BLaER1 (cell line): ENCODE measurements around the gene TM7SF2.

ENCODE experiments used
- H3K27ac ChIP-seq: shearing (Covaris generic); formaldehyde crosslinking; 2 replicates; pipeline ENCODE4 v1.8.1; 2022
- H3K27me3 ChIP-seq: shearing (Covaris generic); formaldehyde crosslinking; 2 replicates; pipeline ENCODE4 v1.8.1; 2022
- H3K36me3 ChIP-seq: shearing (Covaris generic); formaldehyde crosslinking; 2 replicates; pipeline ENCODE4 v1.8.1; 2022
- H3K4me1 ChIP-seq: shearing (Covaris generic); formaldehyde crosslinking; 2 replicates; pipeline ENCODE4 v1.8.1; 2022
- H3K4me2 ChIP-seq: shearing (Covaris generic); formaldehyde crosslinking; 2 replicates; pipeline ENCODE4 v1.8.1; 2022
- H3K4me3 ChIP-seq: shearing (Covaris generic); formaldehyde crosslinking; 2 replicates; pipeline ENCODE4 v1.8.1; 2022
- H3K9ac ChIP-seq: shearing (Covaris generic); formaldehyde crosslinking; 2 replicates; pipeline ENCODE4 v1.8.1; 2022
- H3K9me3 ChIP-seq: shearing (Covaris generic); formaldehyde crosslinking; 2 replicates; pipeline ENCODE4 v1.8.1; 2022
- H4K20me1 ChIP-seq: shearing (Covaris generic); formaldehyde crosslinking; 2 replicates; pipeline ENCODE4 v1.8.1; 2022
- Cebpa-rat ChIP-seq: shearing (Covaris generic); IDR thresholded peaks from 2 replicates; pipeline ENCODE4 v1.8.1; 2022

TM7SF2 gene

DNA sequence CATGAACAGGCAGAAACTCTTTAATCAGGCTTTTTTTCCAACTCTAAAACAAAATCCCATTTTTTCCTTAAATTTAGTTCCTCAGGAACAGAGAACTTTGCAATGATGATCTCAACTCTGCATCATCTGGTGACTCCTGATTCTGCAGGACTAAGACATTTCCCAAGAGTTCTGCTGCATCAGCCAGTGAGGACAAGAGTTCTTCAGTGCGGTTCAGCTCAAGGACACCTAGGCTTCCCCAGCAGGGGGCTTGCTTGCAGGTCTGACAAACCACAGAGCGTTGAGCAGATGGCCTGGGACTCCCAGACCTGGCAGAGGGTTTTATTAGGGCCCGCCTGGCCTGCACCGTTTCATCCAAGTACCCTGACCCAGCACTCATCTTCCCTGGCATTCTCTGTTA, 34.2 kb upstream of the TM7SF2 start:
- Histone ChIP-seq H3K27me3 (no peaks in the 10 kb centered on the region), H3K4me3 (no peak overlapping the region), H3K4me1 (peaks cover 38% of the 10 kb centered on the region), H4K20me1 (peaks cover 30% of the 10 kb centered on the region; the same call in 1 of the 2 replicates), H3K9me3 (no peaks in the 10 kb centered on the region), H3K27ac (no peak overlapping the region), H3K4me2 (peak overlapping the region; percentile 49; the same call in 1 of the 2 replicates), H3K36me3 (peaks cover 66% of the 10 kb centered on the region), H3K9ac (no peak overlapping the region)
- no peak for TF ChIP-seq Cebpa-rat

DNA sequence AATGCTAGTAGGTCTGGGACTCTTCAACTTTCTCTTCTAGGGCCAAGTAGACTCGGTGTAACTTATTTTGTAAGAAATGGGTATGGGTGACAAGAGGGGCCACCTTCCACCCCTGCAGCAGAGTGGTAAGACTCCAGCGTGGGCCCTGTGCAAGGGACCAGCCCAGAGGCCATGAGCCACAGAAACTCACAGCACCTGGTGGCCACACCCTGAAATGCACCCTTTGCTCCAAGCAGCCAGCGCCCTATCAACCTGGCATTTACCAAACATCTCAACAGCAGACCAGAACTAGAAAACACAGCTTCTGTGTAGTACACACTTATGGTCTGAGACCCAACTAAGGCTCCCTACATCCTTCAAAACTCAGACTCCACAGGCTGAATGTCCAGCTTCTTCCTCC, 33.5 kb upstream of the TM7SF2 start:
- H3K27me3 ChIP-seq: no peaks in the 10 kb centered on the region
- H3K4me1 ChIP-seq: peaks cover 45% of the 10 kb centered on the region
- H3K27ac ChIP-seq: peak overlapping the region; percentile 40
- H3K9ac ChIP-seq: peak overlapping the region; percentile 52
- TF ChIP-seq Cebpa-rat: no peak
- H4K20me1 ChIP-seq: peaks cover 30% of the 10 kb centered on the region; the same call in 1 of the 2 replicates
- no peaks in the 10 kb centered on the region for H3K9me3 ChIP-seq
- peaks cover 66% of the 10 kb centered on the region for H3K36me3 ChIP-seq
- H3K4me2 ChIP-seq: peak overlapping the region; percentile 49
- no peak overlapping the region for H3K4me3 ChIP-seq

DNA sequence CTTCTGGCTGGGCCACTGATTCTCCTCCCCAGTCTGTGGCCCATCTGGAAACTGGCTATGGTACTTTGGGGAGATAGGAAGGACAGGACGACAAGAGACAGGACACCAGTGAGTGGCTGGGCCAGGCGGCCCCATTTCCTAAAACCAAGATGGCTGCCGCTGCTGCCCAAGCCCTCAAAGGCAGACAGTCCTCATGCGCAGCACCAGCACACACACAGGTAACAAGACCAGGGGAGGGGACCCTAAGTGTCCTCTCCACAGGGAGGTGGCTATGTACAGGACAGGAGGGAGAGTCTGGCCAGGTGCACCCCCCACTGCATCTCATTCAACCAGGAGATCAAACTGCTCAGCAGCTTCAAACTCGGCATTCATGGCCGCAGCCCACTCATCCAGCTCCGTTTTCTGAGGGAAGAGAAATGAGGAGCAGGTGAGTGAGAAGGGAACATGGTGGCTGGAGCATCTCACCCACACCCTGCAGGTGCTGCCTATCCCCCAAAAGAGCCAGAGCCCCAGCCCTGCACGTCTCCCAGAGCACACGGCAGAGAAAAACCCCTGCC, 32.8 kb upstream of the TM7SF2 start:
- no peak for TF ChIP-seq Cebpa-rat
- H3K4me3 ChIP-seq: no peak overlapping the region
- H3K4me1 ChIP-seq: peaks cover 49% of the 10 kb centered on the region
- peaks cover 30% of the 10 kb centered on the region; the same call in 1 of the 2 replicates for H4K20me1 ChIP-seq
- peaks cover 66% of the 10 kb centered on the region for H3K36me3 ChIP-seq
- H3K4me2 ChIP-seq: peak overlapping the region; percentile 49
- H3K9me3 ChIP-seq: no peaks in the 10 kb centered on the region
- H3K27me3 ChIP-seq: no peaks in the 10 kb centered on the region
- H3K27ac ChIP-seq: peak overlapping the region; percentile 40
- H3K9ac ChIP-seq: peak overlapping the region; percentile 52

DNA sequence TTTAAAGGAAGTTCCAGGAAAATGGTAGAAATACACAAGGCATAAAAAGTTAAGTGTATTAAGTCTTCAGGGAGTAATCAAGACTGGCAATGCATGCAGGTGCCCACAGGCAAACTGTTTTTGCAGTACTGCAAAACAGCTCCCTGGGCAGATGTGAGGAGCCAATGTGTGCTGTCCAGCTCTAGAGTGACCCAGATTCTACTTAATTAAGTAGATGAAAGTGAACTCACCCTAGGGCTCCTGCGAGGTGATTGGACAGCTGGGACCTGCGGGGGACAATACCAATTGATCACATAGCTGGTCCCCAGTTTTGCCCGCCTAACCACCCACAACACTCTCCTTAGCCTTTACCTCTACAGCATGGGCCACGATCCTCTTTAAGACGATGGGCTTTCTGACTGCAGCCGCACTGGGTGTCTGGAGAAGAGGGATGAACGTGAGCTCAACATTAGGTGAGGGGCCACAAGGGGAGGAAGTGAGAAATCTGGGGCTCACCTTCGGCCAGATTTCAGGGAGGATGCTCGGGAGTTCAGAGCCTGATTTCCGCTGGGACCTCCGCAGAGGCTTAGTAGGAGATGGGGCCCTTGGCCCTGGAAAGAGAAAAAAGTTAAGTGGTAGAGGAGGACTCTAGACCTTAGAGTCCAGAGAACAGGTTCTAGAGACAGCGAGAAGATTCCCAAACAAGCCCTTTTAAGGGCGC, 28.4 kb upstream of the TM7SF2 start:
- Histone ChIP-seq H3K27ac (peak overlapping the region; percentile 86), H3K4me2 (peak overlapping the region; percentile 97), H3K36me3 (peaks cover 71% of the 10 kb centered on the region), H3K4me3 (peak overlapping the region; percentile 85), H3K9ac (peak overlapping the region; percentile 88), H3K4me1 (peaks cover 53% of the 10 kb centered on the region), H3K27me3 (no peaks in the 10 kb centered on the region), H3K9me3 (no peaks in the 10 kb centered on the region), H4K20me1 (peaks cover 14% of the 10 kb centered on the region; the same call in 1 of the 2 replicates)
- TF ChIP-seq Cebpa-rat: no peak

DNA sequence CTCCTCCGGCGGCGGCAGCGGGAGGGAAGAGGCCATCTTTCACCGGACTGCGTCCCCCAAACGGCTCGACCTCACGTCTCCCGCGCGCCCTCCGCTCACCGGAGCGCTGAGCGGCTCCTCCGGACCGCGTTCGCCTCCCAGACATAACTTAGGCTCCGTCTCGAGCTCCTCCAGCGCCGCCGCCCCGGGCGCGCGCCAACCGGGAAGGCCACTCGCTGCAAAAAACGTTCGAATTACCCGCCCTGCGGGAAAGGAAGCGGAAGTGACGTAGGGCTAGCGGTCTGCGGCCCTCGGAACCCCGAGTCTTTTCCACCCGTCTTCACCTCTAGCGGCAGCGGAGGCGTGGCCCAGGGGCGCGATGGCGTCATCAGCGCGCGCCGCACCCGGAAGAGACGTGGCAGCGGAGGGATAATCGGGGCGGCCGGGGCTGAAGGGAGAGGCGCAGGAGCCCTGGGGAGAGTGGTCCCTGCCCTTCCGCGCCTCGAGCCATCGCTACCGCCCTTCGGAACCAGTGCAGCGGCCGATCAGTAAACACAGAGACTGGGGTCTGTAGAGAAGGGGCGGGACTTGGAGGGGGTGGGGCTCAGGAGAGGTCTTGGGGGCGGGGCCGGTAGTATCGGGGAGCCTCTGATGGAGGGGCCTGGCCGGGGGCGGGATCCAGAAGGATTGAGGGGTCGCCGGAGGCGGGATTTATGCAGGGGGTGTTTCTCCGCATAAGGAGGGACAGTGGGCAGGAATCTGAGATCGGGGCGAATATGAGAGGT, 27.7 kb upstream of the TM7SF2 start, which contains the start of the genes CDCA5 and ZFPL1:
Gene CDCA5 (minus strand): TSS at position 207 of the 764 bp plus-strand sequence. CDS start 62 bp downstream, at position 145.
Gene ZFPL1 (plus strand): TSS at position 389 of the 764 bp plus-strand sequence. CDS start 477 bp downstream, outside the sequence.
- H3K27me3 ChIP-seq: no peaks in the 10 kb centered on the region
- TF ChIP-seq Cebpa-rat: no peak

DNA sequence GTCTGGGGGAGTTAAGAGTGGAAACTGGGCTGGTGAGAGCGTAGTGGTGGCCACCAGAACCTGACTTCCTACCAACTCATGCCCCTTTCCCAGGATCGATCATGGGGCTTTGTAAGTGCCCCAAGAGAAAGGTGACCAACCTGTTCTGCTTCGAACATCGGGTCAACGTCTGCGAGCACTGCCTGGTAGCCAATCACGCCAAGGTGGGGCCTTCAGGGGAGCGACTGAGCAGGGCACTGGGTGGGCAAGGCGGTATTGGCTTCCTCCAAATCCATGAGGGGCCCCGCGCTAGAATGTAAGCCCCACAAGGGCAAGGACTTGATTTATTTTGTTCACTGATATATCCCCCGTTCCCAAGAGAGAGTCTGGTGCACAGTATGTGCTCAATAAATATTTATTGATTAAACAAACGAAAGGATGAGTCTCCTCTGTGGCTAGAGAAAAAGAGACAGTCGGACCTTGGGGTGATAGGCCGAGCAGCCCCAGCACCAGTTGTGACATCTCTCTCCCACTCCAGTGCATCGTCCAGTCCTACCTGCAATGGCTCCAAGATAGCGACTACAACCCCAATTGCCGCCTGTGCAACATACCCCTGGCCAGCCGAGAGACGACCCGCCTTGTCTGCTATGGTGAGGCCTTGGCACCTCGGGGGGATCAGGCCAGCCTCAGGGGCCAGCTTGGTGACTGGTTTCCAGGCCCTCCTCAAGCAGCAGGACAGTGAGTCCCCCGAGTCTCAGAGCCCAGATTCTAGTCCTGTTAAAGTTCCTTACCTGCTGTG, 26.9 kb upstream of the TM7SF2 start:
- no peaks in the 10 kb centered on the region; the same call in 1 of the 2 replicates for H4K20me1 ChIP-seq
- peak overlapping the region; percentile 86 for H3K27ac ChIP-seq
- peaks cover 39% of the 10 kb centered on the region for H3K4me1 ChIP-seq
- no peaks in the 10 kb centered on the region for H3K27me3 ChIP-seq
- peaks cover 72% of the 10 kb centered on the region for H3K36me3 ChIP-seq
- TF ChIP-seq Cebpa-rat: no peak
- peak overlapping the region; percentile 85 for H3K4me3 ChIP-seq
- no peaks in the 10 kb centered on the region for H3K9me3 ChIP-seq
- H3K9ac ChIP-seq: peak overlapping the region; percentile 88
- peak overlapping the region; percentile 99 for H3K4me2 ChIP-seq

More for the DNA sequence above, 27.7 kb upstream of the TM7SF2 start, which contains the start of the genes CDCA5 and ZFPL1:
- Histone ChIP-seq H3K4me3 (peak within 1 kb of the TSS; percentile 85), H3K27ac (peak within 1 kb of the TSS; percentile 86), H3K9me3 (no peaks in the 10 kb centered on the region), H3K36me3 (peaks cover 72% of the 10 kb centered on the region), H3K9ac (peak within 1 kb of the TSS; percentile 88), H3K4me2 (peak within 1 kb of the TSS; percentile 99), H3K4me1 (peaks cover 45% of the 10 kb centered on the region), H4K20me1 (peaks cover 6% of the 10 kb centered on the region; the same call in 1 of the 2 replicates)

DNA sequence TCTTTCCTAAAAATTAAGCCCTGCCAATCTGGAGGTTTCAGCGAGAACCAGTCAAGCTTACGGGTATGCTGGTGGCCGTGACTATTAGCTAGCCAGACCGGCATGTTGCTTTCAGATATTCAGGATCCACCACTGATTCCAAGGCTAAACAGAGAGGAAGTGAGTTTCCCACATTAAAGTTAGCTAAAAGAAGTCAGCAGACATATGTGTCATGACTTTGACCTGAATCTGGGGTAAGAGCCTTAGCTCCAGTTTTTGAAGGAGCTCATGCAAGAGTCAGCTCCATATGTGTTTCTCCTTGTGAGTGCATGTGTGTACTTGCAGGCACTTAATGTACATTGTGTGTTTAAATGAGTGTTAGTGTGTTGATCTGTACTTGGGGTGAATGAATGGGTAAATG, 26.2 kb upstream of the TM7SF2 start:
- Histone ChIP-seq H3K36me3 (peaks cover 68% of the 10 kb centered on the region), H3K4me3 (no peak overlapping the region), H3K4me2 (peak overlapping the region; percentile 99)

DNA sequence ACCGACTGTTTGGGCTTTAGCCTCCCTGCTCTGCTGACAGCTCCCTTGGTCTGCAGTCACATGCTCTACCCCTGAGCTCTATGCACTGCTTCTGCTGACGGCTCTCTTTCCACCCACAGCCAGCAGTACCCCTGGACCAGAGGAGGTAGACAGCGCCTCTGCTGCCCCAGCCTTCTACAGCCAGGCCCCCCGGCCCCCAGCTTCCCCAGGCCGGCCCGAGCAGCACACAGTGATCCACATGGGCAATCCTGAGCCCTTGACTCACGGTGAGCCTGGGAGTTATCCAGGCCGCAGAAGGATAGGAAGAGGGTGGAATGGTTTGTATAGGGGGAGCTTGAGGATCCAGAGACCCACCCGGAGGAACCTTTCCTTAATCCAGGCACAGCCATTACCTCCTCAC, 24.9 kb upstream of the TM7SF2 start:
- Histone ChIP-seq H3K36me3 (peaks cover 54% of the 10 kb centered on the region), H3K4me2 (no peak overlapping the region), H3K27ac (no peak overlapping the region), H4K20me1 (no peaks in the 10 kb centered on the region; the same call in 1 of the 2 replicates), H3K9me3 (no peaks in the 10 kb centered on the region), H3K4me1 (peaks cover 36% of the 10 kb centered on the region), H3K27me3 (no peaks in the 10 kb centered on the region), H3K9ac (no peak overlapping the region), H3K4me3 (no peak overlapping the region)
- no peak for TF ChIP-seq Cebpa-rat

More for the DNA sequence above, 26.2 kb upstream of the TM7SF2 start:
- peak overlapping the region; percentile 88; the same call in 1 of the 2 replicates for H3K9ac ChIP-seq
- no peak overlapping the region for H3K27ac ChIP-seq
- no peak for TF ChIP-seq Cebpa-rat
- no peaks in the 10 kb centered on the region for H3K27me3 ChIP-seq
- H3K9me3 ChIP-seq: no peaks in the 10 kb centered on the region
- H3K4me1 ChIP-seq: peaks cover 41% of the 10 kb centered on the region
- no peaks in the 10 kb centered on the region; the same call in 1 of the 2 replicates for H4K20me1 ChIP-seq

DNA sequence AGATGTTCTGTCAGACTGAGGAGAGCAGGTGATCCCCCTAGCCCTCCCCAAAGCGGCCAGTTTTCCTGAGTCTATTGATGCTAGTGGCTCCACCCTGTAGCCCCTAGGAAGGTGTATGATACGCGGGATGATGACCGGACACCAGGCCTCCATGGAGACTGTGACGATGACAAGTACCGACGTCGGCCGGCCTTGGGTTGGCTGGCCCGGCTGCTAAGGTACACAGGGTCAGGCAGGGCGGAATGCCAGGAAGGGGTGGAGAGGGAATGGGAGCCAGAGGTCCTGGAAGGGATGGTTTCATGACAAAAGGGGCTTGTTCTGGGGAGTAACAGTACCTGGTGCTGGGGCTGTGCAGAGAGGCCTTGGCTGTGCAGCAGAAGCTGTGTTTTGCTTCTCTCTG, 24.5 kb upstream of the TM7SF2 start:
- H3K9me3 ChIP-seq: no peaks in the 10 kb centered on the region
- H3K4me3 ChIP-seq: no peak overlapping the region
- H3K4me1 ChIP-seq: peaks cover 32% of the 10 kb centered on the region
- H3K36me3 ChIP-seq: peaks cover 50% of the 10 kb centered on the region
- H4K20me1 ChIP-seq: no peaks in the 10 kb centered on the region; the same call in 1 of the 2 replicates
- no peak overlapping the region for H3K27ac ChIP-seq
- TF ChIP-seq Cebpa-rat: no peak
- no peak overlapping the region for H3K9ac ChIP-seq
- H3K27me3 ChIP-seq: no peaks in the 10 kb centered on the region
- H3K4me2 ChIP-seq: no peak overlapping the region
